ENCODE results near the gene DENND2D. TPM values are rescaled to one million over a fixed set of nuclear protein-coding genes. Genes with fewer than 3 reads are reported as not detected.

The DENND2D gene
- polyA plus RNA-seq, 1 donor from 2014 or later = not detected

DNA sequence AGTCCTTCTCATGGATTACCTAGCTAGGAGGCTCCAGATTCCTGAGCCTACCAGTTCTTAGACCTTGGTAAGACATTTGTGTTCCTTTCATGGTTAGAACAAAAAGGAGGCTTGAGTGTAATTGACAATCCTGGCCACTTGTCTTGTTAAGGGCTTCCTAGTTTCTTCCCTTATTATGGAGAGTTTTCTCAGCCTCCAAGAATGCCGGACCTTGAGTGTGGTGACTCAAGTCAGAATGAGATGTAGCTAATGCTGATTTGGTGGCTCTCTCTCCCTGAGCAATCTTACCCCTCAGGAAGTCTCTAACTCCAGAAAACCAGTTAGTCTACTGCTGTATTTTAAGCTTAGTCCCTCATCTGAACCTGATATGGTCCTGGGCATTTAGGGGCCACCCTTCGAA, 41.4 kb upstream of the DENND2D start:
- H3K9me2 ChIP-seq (ENCODE audit: insufficient read depth, low read length) = no peaks in the 10 kb centered on the region
- H3K36me3 ChIP-seq (ENCODE audit: insufficient read depth, low read length) = no peaks in the 10 kb centered on the region
- TF ChIP-seq RAD21 (conservative IDR thresholded peaks at IDR 0.05) (no peak), SMC3 (conservative IDR thresholded peaks at IDR 0.05; ENCODE audit: poor library complexity) (no peak), EP300 (conservative IDR thresholded peaks at IDR 0.05; ENCODE audit: poor library complexity, severe bottlenecking) (no peak), MXI1 (conservative IDR thresholded peaks at IDR 0.05; ENCODE audit: poor library complexity, severe bottlenecking) (no peak), EZH2 (IDR thresholded peaks at IDR 0.05; ENCODE audit: borderline replicate concordance, insufficient read depth, low read length, poor library complexity, severe bottlenecking) (no peak), POLR2AphosphoS5 (IDR thresholded peaks at IDR 0.05) (no peak), TAF1 (IDR thresholded peaks at IDR 0.05; ENCODE audit: low read depth) (no peak)
- TF ChIP-seq, protein P1, sequence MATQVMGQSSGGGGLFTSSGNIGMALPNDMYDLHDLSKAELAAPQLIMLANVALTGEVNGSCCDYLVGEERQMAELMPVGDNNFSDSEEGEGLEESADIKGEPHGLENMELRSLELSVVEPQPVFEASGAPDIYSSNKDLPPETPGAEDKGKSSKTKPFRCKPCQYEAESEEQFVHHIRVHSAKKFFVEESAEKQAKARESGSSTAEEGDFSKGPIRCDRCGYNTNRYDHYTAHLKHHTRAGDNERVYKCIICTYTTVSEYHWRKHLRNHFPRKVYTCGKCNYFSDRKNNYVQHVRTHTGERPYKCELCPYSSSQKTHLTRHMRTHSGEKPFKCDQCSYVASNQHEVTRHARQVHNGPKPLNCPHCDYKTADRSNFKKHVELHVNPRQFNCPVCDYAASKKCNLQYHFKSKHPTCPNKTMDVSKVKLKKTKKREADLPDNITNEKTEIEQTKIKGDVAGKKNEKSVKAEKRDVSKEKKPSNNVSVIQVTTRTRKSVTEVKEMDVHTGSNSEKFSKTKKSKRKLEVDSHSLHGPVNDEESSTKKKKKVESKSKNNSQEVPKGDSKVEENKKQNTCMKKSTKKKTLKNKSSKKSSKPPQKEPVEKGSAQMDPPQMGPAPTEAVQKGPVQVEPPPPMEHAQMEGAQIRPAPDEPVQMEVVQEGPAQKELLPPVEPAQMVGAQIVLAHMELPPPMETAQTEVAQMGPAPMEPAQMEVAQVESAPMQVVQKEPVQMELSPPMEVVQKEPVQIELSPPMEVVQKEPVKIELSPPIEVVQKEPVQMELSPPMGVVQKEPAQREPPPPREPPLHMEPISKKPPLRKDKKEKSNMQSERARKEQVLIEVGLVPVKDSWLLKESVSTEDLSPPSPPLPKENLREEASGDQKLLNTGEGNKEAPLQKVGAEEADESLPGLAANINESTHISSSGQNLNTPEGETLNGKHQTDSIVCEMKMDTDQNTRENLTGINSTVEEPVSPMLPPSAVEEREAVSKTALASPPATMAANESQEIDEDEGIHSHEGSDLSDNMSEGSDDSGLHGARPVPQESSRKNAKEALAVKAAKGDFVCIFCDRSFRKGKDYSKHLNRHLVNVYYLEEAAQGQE (IDR thresholded peaks at IDR 0.05; ENCODE audit: borderline replicate concordance) = no peak
- TF ChIP-seq, protein P2, sequence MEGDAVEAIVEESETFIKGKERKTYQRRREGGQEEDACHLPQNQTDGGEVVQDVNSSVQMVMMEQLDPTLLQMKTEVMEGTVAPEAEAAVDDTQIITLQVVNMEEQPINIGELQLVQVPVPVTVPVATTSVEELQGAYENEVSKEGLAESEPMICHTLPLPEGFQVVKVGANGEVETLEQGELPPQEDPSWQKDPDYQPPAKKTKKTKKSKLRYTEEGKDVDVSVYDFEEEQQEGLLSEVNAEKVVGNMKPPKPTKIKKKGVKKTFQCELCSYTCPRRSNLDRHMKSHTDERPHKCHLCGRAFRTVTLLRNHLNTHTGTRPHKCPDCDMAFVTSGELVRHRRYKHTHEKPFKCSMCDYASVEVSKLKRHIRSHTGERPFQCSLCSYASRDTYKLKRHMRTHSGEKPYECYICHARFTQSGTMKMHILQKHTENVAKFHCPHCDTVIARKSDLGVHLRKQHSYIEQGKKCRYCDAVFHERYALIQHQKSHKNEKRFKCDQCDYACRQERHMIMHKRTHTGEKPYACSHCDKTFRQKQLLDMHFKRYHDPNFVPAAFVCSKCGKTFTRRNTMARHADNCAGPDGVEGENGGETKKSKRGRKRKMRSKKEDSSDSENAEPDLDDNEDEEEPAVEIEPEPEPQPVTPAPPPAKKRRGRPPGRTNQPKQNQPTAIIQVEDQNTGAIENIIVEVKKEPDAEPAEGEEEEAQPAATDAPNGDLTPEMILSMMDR (IDR thresholded peaks at IDR 0.05; ENCODE audit: poor library complexity, severe bottlenecking) = no peak
- no peaks in the 10 kb centered on the region for H4K20me1 ChIP-seq (ENCODE audit: insufficient read depth)
- H3K9me3 ChIP-seq (ENCODE audit: low read length) = no peaks in the 10 kb centered on the region
- H3F3A ChIP-seq (ENCODE audit: insufficient read depth, low read length, poor library complexity, severe bottlenecking) = no peaks in the 10 kb centered on the region
- no peak overlapping the region for H3K4me3 ChIP-seq (ENCODE audit: low read length)
- H3K4me2 ChIP-seq (ENCODE audit: low read length) = no peak overlapping the region
- H3K27ac ChIP-seq (ENCODE audit: low read length) = no peak overlapping the region
- no peak overlapping the region for H2AFZ ChIP-seq (ENCODE audit: low read depth, low read length)
- H3K9ac ChIP-seq (ENCODE audit: low read length) = no peak overlapping the region
- H3K79me2 ChIP-seq (replicated peaks; ENCODE audit: insufficient read depth, low read length) = no peaks in the 10 kb centered on the region
- no peaks in the 10 kb centered on the region for H3K27me3 ChIP-seq (ENCODE audit: insufficient read depth, low read depth, low read length)

DNA sequence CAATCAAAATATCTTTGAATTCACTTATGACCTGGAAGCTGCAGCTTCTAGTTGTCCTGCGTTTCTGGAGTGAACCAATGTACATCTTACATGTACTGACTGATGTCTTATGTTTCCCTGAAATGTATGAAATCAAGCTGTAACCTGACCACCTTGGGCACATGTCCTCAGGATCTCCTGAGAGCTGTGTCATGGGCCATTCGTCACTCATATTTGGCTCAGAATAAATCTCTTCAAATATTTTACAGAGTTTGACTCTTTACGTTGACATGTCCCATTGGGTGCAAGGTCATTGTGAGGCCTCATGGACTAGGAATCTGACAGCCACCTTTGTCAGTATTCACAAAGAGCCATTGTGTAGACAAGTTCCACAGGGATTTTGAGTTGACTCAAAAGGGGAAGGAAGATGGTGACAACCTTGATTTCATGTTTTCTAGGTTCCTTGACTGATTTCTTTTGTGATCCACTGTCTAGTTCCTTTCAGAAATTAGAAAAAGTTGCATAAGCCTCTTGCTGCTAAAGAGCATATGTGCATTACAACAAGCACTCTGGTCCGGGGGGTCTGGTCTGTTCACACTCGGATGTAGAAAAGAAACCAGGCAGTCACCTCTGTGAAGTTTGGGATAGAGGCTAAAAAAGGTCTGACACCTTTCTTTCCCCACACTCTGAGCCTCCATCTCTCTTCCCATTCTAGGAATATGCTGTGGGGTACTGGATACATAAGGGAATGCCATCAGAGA, 37.8 kb upstream of the DENND2D start:
- H3K4me2 ChIP-seq (ENCODE audit: low read length) = no peak overlapping the region
- H3K27me3 ChIP-seq (ENCODE audit: insufficient read depth, low read depth, low read length) = no peaks in the 10 kb centered on the region
- no peak overlapping the region for H3K9ac ChIP-seq (ENCODE audit: low read length)
- H4K20me1 ChIP-seq (ENCODE audit: insufficient read depth) = no peaks in the 10 kb centered on the region
- H3K9me3 ChIP-seq (ENCODE audit: low read length) = no peaks in the 10 kb centered on the region
- no peaks in the 10 kb centered on the region for H3K36me3 ChIP-seq (ENCODE audit: insufficient read depth, low read length)
- no peaks in the 10 kb centered on the region for H3K79me2 ChIP-seq (replicated peaks; ENCODE audit: insufficient read depth, low read length)
- no peak overlapping the region for H3K27ac ChIP-seq (ENCODE audit: low read length)
- no peak overlapping the region for H2AFZ ChIP-seq (ENCODE audit: low read depth, low read length)
- no peaks in the 10 kb centered on the region for H3F3A ChIP-seq (ENCODE audit: insufficient read depth, low read length, poor library complexity, severe bottlenecking)
- no peaks in the 10 kb centered on the region for H3K9me2 ChIP-seq (ENCODE audit: insufficient read depth, low read length)
- no peak overlapping the region for H3K4me3 ChIP-seq (ENCODE audit: low read length)
- TF ChIP-seq EZH2 (IDR thresholded peaks at IDR 0.05; ENCODE audit: borderline replicate concordance, insufficient read depth, low read length, poor library complexity, severe bottlenecking) = no peak
- TF ChIP-seq, protein P2 (IDR thresholded peaks at IDR 0.05; ENCODE audit: poor library complexity, severe bottlenecking) = no peak
- no peak for TF ChIP-seq MXI1 (conservative IDR thresholded peaks at IDR 0.05; ENCODE audit: poor library complexity, severe bottlenecking)

Data from neural cell (in vitro differentiated cells).